OCI-LY3 (cell line): ENCODE measurements around the gene CITED4.

Experiments
- EZH2phosphoT487 ChIP-seq: fragments of 200-600 bp; shearing (Covaris generic); IDR thresholded peaks from 2 replicates; pipeline ENCODE4 v1.6.1; 2018; ENCODE audit warnings: antibody characterized with exemption, mixed run types, low read depth
- TF ChIP-seq, protein P1 (sequence below): fragments of 200-600, 300-600 bp; sonication (generic); IDR thresholded peaks from 2 replicates; pipeline ENCODE4 v1.5.1; 2014; ENCODE audit warnings: antibody characterized with exemption, low read length, low read depth

DNA sequence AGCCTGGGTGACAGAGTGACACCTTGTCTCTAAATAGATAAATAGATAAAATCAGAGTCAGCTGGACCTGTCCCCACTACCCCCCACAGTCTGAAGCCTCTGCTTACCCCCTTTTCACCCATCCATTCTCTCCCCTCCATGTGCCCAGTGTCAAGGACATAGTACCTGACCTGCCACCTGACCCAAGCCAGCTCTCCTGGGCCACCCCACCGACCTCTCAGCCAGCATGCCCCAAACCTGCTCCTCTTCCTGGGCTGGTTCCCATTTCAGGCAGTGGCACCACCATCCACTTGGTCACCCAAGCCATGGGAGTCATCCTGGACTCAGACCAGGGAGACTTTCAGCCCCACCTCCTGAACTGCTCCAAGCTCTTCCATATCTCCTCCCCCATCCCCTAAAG is 28.2 kb downstream of the CITED4 start:
- TF ChIP-seq, protein P1, sequence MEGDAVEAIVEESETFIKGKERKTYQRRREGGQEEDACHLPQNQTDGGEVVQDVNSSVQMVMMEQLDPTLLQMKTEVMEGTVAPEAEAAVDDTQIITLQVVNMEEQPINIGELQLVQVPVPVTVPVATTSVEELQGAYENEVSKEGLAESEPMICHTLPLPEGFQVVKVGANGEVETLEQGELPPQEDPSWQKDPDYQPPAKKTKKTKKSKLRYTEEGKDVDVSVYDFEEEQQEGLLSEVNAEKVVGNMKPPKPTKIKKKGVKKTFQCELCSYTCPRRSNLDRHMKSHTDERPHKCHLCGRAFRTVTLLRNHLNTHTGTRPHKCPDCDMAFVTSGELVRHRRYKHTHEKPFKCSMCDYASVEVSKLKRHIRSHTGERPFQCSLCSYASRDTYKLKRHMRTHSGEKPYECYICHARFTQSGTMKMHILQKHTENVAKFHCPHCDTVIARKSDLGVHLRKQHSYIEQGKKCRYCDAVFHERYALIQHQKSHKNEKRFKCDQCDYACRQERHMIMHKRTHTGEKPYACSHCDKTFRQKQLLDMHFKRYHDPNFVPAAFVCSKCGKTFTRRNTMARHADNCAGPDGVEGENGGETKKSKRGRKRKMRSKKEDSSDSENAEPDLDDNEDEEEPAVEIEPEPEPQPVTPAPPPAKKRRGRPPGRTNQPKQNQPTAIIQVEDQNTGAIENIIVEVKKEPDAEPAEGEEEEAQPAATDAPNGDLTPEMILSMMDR, result no peak
- no peak for TF ChIP-seq EZH2phosphoT487
